NCI-H748 treated with DMSO at 0.1 percent for 48 hours (cell line): ENCODE data around the gene BLVRB.
A peak's percentile ranks its signal among the peaks of the same experiment; 100 is the strongest.
"Not testable (repeated sequence)": the region's sequence is repeated elsewhere in the genome, so short reads cannot be mapped to it uniquely, and the experiment has no call there.

Source experiments
- DNase-seq: peaks from one replicate; lab custom pipeline; 2025; lab: John Stamatoyannopoulos, UW

Gene BLVRB

DNA sequence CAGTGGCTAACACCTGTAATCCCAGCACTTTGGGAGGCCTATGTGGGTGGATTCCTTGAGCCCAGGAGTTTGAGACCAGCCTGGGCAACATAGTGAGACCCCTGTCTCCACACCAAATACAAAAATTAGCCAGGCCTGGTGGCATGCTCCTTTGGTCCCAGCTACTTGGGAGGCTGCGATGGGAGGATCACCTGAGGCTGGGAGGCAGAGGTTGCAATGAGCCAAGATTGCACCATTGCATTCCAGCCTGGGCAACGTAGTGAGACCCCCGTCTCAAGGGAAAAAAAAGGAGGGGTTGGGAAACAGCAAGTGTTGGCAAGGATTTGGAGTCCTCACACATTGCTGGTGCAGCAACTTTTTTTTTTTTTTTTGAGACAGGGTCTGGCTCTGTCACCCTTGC, 20.5 kb upstream of the BLVRB start:
- DNase-seq: no peak

DNA sequence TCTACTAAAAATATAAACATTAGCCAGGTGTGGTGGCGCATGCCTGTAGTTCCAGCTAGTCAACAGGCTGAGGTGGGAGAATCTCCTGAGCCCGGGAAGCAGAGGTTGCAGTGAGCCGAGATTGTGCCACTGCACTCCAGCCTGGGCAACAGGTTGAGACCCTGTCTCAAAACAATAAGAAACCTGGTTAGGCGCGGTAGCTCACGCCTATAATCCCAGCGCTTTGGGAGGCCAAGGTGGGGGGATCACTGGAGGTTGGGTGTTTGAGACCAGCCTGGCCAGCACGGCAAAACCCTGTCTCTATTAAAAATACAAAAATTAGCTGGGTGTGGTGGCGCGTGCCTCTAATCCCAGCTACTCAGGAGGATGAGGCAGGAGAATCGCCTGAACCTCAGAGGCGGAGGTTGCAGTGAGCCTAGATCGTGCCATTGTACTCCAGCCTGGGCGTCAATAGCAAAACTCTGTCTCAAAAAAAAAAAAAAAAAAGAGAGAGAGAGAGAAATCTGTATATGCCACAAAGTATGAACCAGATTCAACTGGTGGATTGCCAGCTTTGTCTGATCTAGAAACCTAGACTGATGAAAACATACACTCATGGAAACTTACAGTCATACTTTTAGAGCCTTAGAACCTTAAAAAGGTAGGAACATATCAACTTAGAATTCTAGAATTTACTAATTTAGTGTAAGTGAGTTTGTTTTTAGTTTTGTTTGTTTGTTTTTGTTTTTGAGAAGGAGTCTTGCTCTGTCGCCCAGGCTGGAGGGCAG, 10.5 kb upstream of the BLVRB start:
- DNase-seq: not testable (repeated sequence)

DNA sequence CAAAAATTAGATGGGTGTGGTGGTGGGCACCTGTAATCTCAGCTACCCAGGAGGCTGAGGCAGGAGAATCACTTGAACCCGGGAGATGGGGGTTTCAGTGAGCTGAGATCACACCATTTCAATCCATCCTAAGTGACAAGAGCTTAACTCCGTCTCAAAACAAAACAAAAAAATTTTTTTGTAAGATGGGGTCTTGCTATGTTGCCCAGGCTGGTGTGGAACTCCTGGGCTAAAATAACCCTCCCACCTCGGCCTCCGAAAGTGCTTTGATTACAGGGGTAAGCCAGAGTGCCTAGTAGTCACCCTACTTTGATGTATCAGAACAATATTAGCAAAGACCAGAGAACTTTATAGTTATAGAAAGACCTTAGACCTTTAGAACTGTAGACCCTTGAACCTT, 9.2 kb upstream of the BLVRB start:
- no peak for DNase-seq

DNA sequence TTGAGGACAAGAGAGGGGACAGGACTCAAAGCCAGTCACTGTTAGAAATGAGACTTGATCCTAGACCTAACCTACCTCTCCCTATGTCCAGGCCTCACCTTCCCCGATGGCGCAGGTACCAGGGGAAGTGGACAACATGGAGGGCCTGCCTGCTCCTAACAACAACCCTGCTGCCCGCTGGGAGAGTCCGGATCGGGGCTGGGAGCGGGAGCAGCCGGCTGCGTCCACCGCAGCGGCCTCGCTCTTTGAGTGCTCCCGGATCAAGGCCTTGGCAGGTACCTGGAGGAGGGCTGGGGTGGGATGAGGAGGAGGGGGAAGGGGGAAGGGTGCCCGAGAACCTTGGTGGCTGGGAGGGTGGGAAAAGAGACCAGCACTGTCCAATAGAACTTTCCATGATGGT, 7.0 kb upstream of the BLVRB start:
- DNase-seq: no peak

DNA sequence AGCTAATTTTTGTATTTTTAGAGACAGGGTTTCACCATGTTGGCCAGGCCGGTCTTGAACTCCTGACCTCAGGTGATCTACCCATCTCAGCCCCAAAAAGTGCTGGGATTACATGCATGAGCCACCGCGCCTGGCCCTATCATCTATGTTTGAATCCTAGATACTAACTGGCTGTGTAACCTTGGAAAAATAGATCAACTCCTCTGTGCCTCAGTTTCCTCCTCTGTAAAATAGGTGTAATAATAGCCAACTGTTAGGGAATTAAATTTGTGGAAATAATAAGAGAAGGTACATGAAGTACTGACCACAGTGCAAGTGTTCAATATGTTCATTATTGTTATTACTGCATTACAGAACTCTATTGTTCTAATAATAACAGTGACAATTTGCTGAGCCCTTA, 5.6 kb upstream of the BLVRB start:
- no peak for DNase-seq

DNA sequence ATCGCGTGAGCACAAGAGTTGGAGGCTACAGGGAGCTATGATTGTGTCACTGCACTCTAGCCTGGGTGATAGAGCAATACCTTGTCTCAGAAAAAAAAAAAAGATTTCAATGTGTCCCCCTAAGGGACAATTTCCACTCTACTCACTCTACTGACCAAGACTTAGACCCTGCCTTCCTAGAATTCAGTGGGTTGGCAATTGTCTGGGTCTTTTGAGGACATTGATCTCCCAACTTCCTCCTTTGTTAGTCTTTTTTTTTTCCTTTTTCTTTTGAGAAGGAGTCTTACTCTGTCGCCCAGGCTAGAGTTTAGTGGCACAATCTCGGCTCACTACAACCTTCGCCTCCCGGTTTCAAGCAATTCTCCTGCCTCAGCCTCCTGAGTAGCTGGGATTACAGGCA, 3.5 kb upstream of the BLVRB start:
- DNase-seq: no peak

DNA sequence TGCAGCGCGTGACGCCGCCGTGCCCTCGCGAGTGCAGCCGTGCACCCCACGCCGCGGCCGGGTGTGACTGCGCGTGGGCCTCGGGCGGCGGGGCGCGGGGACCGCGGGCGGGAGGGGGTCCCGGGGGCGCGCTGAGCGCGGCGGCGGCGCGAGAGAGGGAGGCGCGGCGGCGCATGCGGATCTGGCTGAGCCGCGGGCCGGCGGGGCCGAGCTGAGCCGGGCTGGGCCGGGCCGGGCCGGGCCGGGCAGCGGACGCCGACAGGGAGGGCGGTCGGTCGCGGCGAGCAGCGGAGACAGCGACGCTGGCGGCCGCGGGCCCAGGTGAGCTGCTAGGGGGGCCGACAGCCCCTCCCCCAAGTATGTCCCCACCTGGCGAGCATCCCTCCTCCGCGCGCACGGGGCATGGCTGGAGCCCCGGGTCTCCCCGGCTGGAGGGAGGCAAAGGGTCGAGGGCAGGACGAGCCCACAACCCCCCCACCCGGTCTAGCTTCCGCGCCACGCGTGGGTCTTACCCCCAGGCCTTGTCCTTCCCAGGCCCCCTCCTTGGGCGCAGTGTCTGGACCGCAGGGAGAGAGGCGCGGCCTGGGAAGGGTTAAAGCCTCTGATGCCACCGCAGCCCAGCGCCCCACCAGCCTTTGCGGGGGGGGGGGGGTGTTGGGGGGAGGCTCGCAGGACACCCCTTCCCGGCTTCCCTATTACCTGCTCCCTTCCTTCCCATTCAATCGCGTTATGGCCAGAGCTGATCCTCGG, 1.6 kb upstream of the BLVRB start, which contains the start of gene SPTBN4:
SPTBN4 (plus strand) TSS at position 17 of the 750 bp plus-strand sequence. CDS start 5,621 bp downstream, outside the sequence.
- no peak for DNase-seq

DNA sequence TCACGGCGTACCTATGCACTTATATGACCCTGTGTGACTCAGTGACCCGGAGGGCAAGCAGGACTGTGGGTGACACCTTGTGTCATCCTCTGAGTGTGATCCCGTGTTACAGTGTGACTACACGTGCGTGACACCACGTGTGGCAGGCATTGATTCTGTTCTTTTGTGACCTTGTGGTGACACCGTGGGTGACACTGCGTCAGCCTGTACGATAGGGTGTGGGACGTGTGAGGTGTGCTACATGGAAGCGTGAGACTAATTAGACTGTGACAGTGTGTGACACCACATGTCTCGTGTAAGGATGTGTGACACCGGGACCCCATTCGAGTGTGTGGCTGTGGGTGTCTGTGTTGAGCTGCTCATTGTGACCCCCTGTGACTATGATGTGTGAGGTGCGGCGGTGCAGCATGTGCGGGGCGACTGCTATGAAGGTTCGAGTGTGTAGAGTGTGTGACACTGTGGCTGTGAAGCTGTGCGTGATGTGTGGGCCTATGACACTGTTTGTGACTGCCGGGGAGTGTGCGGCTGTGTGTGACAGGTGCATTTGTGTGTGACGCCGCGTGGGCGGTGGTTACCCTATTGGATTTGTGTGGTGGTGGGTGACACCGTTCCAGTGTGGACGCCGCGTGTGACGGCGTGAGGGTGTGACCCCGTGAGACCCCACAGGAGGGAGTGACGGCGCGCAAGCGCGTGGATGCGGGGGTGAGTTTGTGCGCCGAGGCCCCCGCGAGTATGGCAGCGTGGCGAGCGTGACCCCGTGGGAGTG, 857 bp upstream of the BLVRB start:
- DNase-seq: no peak

DNA sequence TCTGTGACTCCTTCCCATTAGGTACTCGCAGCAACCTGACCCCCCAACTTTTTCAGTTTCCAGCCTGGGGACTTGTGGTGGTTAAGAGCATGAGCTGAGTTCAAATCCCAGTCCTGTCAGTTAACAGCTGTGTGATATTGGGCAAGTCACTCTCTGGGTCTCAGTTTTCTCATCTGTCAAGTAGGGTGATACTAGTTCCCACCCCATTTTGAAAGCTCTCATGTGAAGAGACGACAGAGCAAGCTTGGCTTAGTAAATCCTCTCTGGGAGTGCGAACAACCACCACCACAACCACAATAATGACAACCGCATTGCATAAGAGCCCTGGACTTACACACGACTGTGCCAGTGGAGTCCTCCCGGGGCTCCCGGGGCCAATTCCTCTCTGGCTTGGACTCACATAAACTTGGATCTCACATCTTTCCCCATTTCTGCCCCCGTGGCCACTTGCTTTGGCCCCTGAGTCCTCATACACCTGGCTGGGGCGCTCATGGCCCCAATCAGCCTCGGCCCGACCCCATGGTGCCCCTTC, 454 bp downstream of the BLVRB start:
- peak; percentile 26 for DNase-seq

DNA sequence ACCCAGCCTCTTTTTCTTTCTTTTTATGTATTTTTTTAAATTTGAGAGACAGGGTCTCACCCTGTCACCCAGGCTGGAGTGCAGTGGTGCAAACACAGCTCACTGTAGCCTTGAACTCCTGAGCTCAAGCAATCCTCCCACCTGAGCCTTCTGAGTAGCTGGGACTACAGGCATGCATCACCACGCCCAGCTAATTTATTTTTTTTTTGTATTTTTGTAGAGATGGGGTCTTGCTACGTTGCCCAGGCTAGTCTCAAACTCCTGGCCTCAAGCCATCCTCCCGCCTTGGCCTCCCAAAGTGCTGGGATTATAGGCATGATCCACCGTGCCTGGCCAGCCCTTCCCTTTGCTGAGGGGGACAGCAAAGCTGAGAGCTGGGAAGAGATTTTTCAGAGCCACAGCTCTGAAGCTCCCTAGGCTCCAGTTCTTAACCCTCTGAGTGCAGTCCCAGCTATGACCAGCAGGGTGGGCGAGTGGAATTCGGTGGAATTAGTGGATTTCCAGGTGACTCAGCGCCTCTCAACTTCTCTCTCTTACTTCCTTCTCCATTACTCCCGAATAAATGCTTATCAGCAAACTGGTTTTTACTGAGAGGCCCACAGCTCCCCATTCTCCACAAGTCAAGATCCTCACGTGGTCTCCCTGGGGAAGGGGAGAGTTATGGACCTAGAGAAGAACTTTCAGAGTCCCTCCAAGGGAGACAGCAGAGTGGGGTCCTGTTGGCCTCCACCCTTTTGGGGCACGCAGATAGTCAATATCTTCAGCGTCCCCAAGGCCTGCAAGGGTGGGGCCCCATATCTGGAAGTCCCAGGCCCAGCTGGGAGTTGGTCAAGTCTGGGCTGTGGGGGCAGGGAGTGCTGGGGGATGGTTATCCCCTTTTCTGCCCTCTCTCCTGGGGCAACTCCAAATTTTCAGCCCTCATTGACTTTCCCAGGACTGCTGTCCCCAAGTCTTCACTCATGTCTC, 1.2 kb downstream of the BLVRB start:
- peak; percentile 84 for DNase-seq

DNA sequence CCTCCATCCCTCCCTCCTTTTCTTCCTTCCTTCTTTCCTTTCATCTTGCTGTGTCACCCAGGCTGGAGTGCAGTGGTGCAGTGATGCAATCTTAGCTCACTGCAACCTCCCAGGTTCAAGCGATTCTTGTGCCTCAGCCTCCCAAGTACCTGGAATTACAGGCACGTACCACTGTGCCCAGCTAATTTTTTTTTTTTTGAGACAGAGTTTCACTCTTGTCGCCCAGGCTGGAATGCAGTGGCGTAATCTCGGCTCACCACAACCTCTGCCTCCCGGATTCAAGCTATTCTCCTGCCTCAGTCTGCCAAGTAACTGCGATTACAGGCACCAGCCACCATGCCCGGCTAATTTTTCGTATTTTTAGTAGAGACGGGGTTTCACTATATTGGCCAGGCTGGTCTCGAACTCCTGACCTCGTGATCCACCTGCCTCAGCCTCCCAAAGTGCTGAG, 1.9 kb downstream of the BLVRB start:
- not testable (repeated sequence) for DNase-seq

DNA sequence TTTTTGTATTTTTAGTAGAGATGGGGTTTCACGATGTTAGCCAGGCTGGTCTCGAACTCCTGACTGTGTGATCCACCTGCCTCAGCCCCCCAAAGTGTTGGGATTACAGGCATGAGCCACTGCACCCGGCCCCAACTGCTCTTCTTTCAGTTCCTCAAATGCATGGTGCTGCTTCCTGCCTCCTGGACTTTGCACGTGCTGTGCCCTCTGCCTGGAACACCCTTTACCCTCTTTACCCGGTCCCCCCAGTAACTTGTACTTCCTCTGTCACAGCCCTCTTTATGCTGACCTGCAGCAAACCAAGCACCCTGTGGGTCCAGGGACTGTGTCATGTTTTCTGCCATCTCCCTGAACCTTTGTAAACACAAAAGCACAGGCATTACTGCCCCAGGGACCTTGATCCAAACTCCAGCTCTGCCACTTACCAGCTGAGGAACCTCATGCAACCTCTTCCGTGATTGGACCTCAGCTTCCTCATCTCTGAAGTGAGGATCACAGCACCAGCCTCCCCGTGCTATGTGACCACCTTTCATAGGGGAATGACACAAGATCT, 3.8 kb downstream of the BLVRB start:
- no peak for DNase-seq

DNA sequence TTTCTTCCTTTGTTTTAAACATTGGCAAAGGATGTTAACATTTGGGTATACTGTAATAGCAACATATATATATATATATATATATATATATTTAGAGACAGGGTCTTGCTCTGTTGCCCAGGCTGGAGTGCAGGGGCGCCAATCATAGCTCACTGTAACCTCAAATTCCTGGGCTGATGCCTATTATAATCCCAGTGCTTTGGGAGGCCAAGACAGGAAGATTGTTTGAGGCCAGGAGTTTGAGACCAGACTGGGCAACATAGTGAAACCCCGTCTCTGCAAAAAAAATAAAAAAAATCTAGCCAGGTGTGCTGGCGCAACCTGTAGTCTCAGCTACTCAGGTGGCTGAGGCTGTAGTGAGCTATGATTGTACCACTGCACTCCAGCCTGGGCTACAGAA, 5.4 kb downstream of the BLVRB start:
- DNase-seq: no peak

DNA sequence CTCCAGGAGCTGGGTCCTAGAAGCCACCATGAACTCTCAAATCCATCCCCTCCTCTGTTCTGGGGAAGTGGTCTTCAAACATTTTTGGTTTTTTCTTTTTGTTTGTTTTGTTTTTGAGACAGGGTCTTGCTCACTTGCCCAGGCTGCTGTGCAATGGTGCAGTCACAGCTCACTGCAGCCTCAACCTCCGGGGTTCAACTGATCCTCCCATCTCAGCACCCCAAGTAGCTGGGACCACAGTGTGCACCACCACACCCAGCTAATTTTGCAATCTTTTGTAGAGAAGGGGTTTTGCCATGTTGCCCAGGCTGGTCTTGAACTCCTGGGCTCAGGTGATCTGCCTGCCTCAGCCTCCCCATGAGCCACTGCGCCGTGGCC, 7.0 kb downstream of the BLVRB start:
- DNase-seq: no peak

DNA sequence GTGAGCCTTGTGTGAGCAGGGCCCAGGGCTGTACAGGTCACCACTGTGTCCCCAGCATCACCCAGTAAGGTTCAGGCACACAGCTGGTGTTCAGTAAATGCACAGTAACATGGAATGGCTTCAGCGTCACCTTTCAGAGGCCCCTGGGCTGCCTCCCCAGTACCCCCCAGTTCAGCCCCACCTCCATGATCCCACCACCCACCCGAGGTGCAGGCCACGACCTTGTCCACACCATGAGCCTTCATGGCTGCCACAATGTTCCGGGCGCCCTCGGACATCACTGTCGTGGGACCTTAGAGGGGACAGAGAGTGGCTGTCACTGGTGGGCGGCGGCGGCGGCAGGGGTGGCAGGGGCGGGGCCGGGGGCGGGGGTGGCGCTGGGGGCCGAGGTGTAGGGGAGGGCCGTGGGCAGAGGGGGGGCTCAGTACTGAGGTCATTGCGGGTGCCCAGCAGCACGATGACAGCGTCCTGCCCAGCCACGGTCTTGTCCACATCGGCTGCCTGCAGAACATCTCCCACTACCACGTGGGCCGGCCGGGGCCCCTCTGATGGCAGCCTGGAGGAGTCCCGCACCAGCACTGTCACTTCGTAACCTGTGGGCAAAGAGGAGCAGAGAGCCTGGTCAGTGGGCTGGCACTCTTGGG, 7.5 kb downstream of the BLVRB start:
- DNase-seq: no peak

DNA sequence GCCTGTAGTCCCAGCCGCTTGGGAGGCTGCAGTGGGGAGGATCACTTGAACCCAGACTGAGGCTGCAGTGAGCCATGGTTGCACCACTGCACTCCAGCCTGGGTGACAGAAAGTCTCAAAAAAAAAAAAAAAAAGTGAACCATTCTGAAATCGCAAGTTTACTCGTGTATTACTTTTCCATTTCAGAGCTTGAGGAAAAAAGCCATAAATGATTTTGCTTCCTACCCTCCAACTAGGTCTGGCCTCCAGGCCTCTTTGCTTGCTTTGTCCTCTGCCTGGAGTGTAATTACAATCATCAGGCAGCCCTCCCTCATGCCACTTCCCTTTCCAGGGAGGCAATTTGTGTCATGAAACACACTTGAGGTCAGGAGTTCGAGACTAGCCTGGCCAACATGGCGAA, 8.5 kb downstream of the BLVRB start:
- DNase-seq: no peak

DNA sequence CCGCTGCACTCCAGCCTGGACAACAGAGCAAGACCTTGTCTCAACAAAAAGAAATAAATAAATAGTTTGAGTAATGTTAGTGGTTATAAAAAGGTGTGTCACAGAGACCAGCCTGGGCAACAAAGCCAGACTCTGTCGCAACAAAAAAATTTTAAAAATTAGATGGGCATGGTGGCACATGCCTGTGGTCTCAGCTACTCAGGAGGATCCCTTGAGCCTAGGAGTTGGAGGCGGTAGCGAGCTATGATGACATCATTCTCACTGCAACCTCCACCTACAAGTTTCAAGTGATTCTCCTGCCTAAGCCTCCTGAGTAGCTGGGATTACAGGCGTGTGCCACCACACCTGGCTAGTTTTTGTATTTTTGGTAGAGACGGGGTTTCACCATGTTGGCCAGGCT, 11.6 kb downstream of the BLVRB start:
- DNase-seq: not testable (repeated sequence)

DNA sequence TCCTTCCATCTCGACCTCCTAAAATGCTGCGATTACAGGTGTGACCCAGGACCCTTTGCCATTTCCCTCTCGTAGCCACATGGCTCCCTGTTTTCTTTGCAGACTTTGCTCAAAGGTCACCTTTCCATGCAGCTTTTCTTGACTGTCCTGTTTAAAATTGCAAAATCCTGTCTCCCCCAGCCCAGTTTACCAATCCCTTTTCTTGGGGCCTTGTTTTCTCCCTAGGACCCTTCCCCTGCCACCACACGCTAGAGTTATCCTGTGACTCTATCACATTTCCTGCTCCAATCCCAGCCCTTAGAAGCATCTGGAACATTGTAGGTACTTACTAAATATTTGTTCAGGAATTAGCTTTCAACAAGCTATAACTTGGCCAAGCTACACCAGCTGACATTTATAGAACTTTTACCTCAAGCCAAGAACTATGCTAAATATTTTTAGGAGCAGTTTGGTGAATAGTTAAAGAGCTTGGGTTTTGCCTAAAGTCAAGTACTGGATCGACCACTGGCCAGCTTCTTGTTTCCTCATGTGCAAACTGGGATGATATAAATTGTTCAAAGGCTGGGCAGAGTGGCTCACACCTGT, 12.3 kb downstream of the BLVRB start:
- DNase-seq: no peak

DNA sequence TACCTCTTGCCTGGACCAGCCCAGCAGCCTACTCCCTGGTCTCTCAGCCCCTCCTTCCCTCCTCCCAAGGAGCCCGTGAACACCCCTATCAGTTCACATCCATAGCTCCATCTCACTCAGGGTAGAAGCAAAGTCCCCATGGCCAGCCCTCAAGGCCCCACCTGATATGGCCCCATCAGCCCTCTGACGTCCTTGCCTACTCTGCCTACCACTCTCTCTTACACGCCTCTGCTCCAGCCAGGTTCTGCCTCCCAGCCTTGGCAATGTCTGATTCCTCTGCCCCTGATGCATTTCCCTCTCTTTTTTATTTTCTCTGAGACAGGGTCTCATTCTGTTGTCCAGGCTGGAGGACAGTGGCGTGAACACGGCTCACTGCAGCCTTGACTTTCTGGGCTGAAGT, 13.5 kb downstream of the BLVRB start:
- no peak for DNase-seq

DNA sequence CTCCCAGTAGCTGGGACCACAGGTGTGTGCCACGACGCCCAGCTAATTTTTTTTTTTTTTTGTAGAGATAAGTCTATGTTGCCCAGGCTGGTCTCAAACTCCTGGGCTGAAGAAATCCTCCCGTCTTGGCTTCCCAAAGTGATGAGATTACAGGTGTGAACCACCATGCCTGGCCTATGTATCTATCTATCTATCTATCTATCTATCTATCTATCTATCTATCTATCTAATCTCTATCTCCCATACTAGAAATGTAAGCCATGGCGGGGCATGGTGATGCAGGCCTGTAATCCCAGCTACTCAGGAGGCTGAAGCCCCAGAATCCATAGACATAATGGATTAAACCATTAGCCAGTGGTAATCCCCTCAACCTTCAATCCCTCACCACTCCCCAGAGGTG, 14.9 kb downstream of the BLVRB start:
- no peak for DNase-seq
